ENCODE measurements around the gene GNAQ.

GRCh38 chr9:78062710-78063109 is 31.1 kb upstream of the GNAQ start:
- TF ChIP-seq CTCF (IDR thresholded peaks at IDR 0.05 in 8 of 11, conservative IDR thresholded peaks at IDR 0.05 in 3 of 11) (no peak), POLR2A (IDR thresholded peaks at IDR 0.05) (no peak)
